ENCODE measurements around the gene RNF157. TPM values are rescaled to one million over a fixed set of nuclear protein-coding genes. Genes with fewer than 3 reads are reported as not detected.

The RNF157 gene
- total and polyA plus RNA-seq, 9 of the 15 experiments (the other 6 are each of a cell fraction or from before 2014, with no cell fraction given) = 8.1 to 31.7 (median 20.8) TPM

GRCh38 chr17:76266244-76266938, 26.1 kb upstream of the RNF157 start (continued):
- peak; percentile 28 for TF ChIP-seq PRDM10 (IDR thresholded peaks at IDR 0.05; ENCODE audit: partially characterized antibody)
- no peak for TF ChIP-seq TAF7 (tag; IDR thresholded peaks at IDR 0.05)
- no peak for TF ChIP-seq E4F1 (CRISPR knock-in tag; IDR thresholded peaks at IDR 0.05; ENCODE audit: borderline replicate concordance)
- no peak for TF ChIP-seq NCOA1 (IDR thresholded peaks at IDR 0.05; ENCODE audit: low read depth)
- no peak for TF ChIP-seq IRF2 (CRISPR knock-in tag; IDR thresholded peaks at IDR 0.05)
- no peak for TF ChIP-seq MCM2 (IDR thresholded peaks at IDR 0.05; ENCODE audit: low read depth)
- peak; percentile 18; the same call in 1 of the 2 replicates for TF ChIP-seq ZC3H4 (CRISPR knock-in tag; IDR thresholded peaks at IDR 0.05; ENCODE audit: borderline replicate concordance)
- no peak for TF ChIP-seq PTTG1 (tag; IDR thresholded peaks at IDR 0.05; ENCODE audit: low read depth)
- TF ChIP-seq FOXA3 (CRISPR knock-in tag; conservative IDR thresholded peaks at IDR 0.05 in 1 of 2, IDR thresholded peaks at IDR 0.05 in 1 of 2) = 0 out of 4 replicates have a peak, but pooled peaks of 1 of the 2 experiments have one; percentile 45
- 0 out of 2 replicates have a peak, but pooled peaks have one; percentile 18 for TF ChIP-seq GATAD2A (IDR thresholded peaks at IDR 0.05)
- no peak for TF ChIP-seq YBX1 (IDR thresholded peaks at IDR 0.05)
- no peak for TF ChIP-seq ZNF830 (CRISPR knock-in tag; IDR thresholded peaks at IDR 0.05)
- no peak for TF ChIP-seq THRAP3 (IDR thresholded peaks at IDR 0.05; ENCODE audit: borderline replicate concordance)
- TF ChIP-seq ZNF41 (CRISPR knock-in tag; conservative IDR thresholded peaks at IDR 0.05) = no peak
- TF ChIP-seq HDAC2 (IDR thresholded peaks at IDR 0.05) = no peak
- no peak for TF ChIP-seq ZEB2 (IDR thresholded peaks at IDR 0.05)
- no peak for TF ChIP-seq HEY1 (CRISPR knock-in tag; IDR thresholded peaks at IDR 0.05; ENCODE audit: borderline replicate concordance)
- TF ChIP-seq CHD4 (IDR thresholded peaks at IDR 0.05; ENCODE audit: insufficient read depth, insufficient replicate concordance, low read depth, low read length, poor library complexity, severe bottlenecking) = no peak
- no peak for TF ChIP-seq ZNF511 (CRISPR knock-in tag; IDR thresholded peaks at IDR 0.05)
- TF ChIP-seq NFRKB (IDR thresholded peaks at IDR 0.05; ENCODE audit: low read depth) = peak; percentile 47; the same call in 1 of the 2 replicates
- TF ChIP-seq SAFB (IDR thresholded peaks at IDR 0.05; ENCODE audit: borderline replicate concordance, low read depth, low read length) = no peak
- no peak for TF ChIP-seq ARID1B (IDR thresholded peaks at IDR 0.05)
- no peak for TF ChIP-seq BCL6 (CRISPR knock-in tag; IDR thresholded peaks at IDR 0.05)
